ENCODE measurements around the gene ETS1.

ETS1 gene

GRCh38 chr11:128464878-128465450 is 122.4 kb downstream of the ETS1 start:
- H3K4me3 ChIP-seq (ENCODE audit: low read depth, low read length): no peak overlapping the region
- no peak for TF ChIP-seq CTCF (IDR thresholded peaks at IDR 0.05; ENCODE audit: control insufficient read depth, extremely low read depth, insufficient read depth)
- no peak for DNase-seq (ENCODE audit: low read depth)

GRCh38 chr11:128463979-128464378 is 123.4 kb downstream of the ETS1 start:
- no peak for DNase-seq (ENCODE audit: low read depth)
- H3K4me3 ChIP-seq (ENCODE audit: low read depth, low read length): no peak overlapping the region
- TF ChIP-seq CTCF (IDR thresholded peaks at IDR 0.05; ENCODE audit: control insufficient read depth, extremely low read depth, insufficient read depth): no peak

DNA sequence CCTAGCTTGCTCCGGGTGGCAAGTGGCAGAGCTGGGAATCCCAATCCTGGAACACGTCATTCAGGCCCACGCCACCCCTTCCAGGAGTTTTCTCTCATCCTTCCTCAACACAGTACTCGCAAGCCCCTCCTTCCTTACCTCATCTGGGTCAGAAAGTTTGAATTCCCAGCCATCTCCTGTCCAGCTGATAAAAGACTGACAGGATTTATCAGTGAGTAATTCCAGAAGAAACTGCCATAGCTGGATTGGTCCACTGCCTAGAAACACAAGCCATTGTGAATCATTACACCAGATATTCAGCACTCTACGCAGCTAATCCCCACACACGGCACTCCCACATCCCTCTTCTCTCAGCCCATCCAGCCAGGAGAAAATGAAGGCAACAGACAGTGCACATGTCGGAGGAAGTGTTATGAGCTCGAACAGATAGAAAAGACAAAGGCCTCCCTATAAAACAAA is 124.0 kb downstream of the ETS1 start:
- DNase-seq (ENCODE audit: low read depth): no peak
- no peak overlapping the region for H3K4me3 ChIP-seq (ENCODE audit: low read depth, low read length)
- TF ChIP-seq CTCF (IDR thresholded peaks at IDR 0.05; ENCODE audit: control insufficient read depth, extremely low read depth, insufficient read depth): no peak

DNA sequence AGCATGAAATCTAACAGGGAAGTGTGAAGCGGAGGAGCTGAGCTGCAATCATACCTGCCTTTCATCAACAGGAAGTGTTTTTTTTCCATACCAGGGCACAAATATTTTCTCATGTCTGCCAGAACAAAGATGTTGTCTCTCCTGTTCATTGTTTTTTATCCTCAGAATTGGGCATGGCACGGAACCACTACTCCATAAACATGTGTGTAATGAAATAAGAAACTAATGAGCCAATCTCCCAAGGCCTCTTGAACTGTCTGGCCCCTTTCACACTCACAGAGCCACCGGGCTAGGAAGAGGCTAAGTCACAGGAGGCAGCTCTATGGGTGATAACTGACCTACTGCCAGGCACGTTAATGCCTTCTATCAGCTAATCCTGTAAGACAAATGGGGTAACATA is 124.4 kb downstream of the ETS1 start:
- no peak for DNase-seq (ENCODE audit: low read depth)
- no peak for TF ChIP-seq CTCF (IDR thresholded peaks at IDR 0.05; ENCODE audit: control insufficient read depth, extremely low read depth, insufficient read depth)

GRCh38 chr11:128462189-128462588 is 125.2 kb downstream of the ETS1 start:
- no peak for TF ChIP-seq CTCF (IDR thresholded peaks at IDR 0.05; ENCODE audit: control insufficient read depth, extremely low read depth, insufficient read depth)
- DNase-seq (ENCODE audit: low read depth): no peak
- H3K4me3 ChIP-seq (ENCODE audit: low read depth, low read length): no peak overlapping the region

More for the DNA sequence above, 124.4 kb downstream of the ETS1 start:
- H3K4me3 ChIP-seq (ENCODE audit: low read depth, low read length): no peak overlapping the region

GRCh38 chr11:128458321-128458720 is 129.0 kb downstream of the ETS1 start:
- TF ChIP-seq CTCF (IDR thresholded peaks at IDR 0.05; ENCODE audit: control insufficient read depth, extremely low read depth, insufficient read depth): no peak
- DNase-seq (ENCODE audit: low read depth): no peak
- no peak overlapping the region for H3K4me3 ChIP-seq (ENCODE audit: low read depth, low read length)

DNA sequence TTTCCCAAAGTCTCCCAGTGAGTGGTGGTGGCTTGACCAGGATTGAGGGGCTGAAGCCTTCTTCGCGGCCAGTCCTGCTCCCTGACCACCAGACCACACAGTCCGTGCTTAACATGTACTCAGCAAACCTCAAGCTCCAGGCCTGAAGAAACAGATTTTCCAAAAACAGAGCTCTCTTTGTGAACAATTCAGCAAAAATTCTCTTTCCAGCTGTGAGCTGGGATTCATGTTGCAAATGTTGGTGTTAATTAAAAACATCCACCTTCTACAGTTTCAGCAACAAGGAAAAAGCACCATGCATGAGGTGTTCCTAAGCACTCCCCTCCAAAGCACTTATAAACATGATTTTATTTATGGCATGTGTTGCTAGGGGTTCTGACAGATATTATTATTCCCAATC is 129.5 kb downstream of the ETS1 start:
- no peak for DNase-seq (ENCODE audit: low read depth)
- no peak for TF ChIP-seq CTCF (IDR thresholded peaks at IDR 0.05; ENCODE audit: control insufficient read depth, extremely low read depth, insufficient read depth)
- no peak overlapping the region for H3K4me3 ChIP-seq (ENCODE audit: low read depth, low read length)

Measured in LNCaP clone FGC (cell line).